IMR-90 (cell line): ENCODE measurements around the gene CNPY1. TPM values are rescaled to one million over a fixed set of nuclear protein-coding genes. Genes with fewer than 3 reads are reported as not detected.

Experiments used
- ATAC-seq: fragments of 200-7000 bp; cut with Tn5 transposase; 2 replicates; pipeline ENCODE4 v1.9.1; 2020; ENCODE audit warnings: low read depth, mild to moderate bottlenecking, moderate library complexity
- BruUV-seq: library from RNA; stranded (reverse); fragments of 400-500 nt; replicated peaks from 2 replicates; lab custom pipeline; 2021; lab: Mats Ljungman, UMichigan
- CTCF ChIA-PET: fragments of 300-600 bp; formaldehyde crosslinking; extraction: SDS; loops from one replicate; lab custom pipeline; 2021; ENCODE audit warnings: antibody characterized with exemption; lab: Yijun Ruan, JAX
- POLR2A ChIA-PET: fragments of 300-600 bp; sonication (Branson Sonifier 250); formaldehyde crosslinking; loops from one replicate; lab custom pipeline; 2022; ENCODE audit warnings: antibody characterized with exemption; ENCODE audit not compliant: unreplicated experiment; lab: Charles Lee
- DNase-seq: peaks from one replicate; pipeline ENCODE4 v3.0.0; 2013
- H2AFZ ChIP-seq: replicated peaks from 2 replicates; pipeline ENCODE3; 2013; ENCODE audit warnings: low read length, mild to moderate bottlenecking; ENCODE audit not compliant: poor library complexity
- H2AK5ac ChIP-seq: 2 replicates; pipeline ENCODE4 v1.6.1; 2013; ENCODE audit warnings: low read depth, low read length, inconsistent platforms
- H2AK9ac ChIP-seq: replicated peaks from 2 replicates; pipeline ENCODE3; 2013; ENCODE audit warnings: mild to moderate bottlenecking, low read depth, low read length, moderate library complexity; ENCODE audit not compliant: poor library complexity
- H2BK120ac ChIP-seq: 2 replicates; pipeline ENCODE4 v1.6.1; 2013; ENCODE audit warnings: low read depth, low read length, inconsistent platforms
- H2BK15ac ChIP-seq: 3 replicates; pipeline ENCODE4 v1.6.1; 2013; ENCODE audit warnings: low read depth, low read length, inconsistent platforms
- H2BK20ac ChIP-seq: 2 replicates; pipeline ENCODE4 v1.6.1; 2013; ENCODE audit warnings: low read depth, mild to moderate bottlenecking, inconsistent platforms, low read length, moderate library complexity
- H2BK5ac ChIP-seq: 2 replicates; pipeline ENCODE4 v1.6.1; 2013; ENCODE audit warnings: mild to moderate bottlenecking, low read depth, low read length, inconsistent platforms; ENCODE audit not compliant: poor library complexity, severe bottlenecking
- H3K14ac ChIP-seq: replicated peaks from 2 replicates; pipeline ENCODE4 v1.6.1; 2013; ENCODE audit warnings: low read depth, low read length, inconsistent platforms
- H3K18ac ChIP-seq: 2 replicates; pipeline ENCODE4 v1.6.1; 2013; ENCODE audit warnings: low read depth, low read length, control low read depth
- H3K23ac ChIP-seq: 2 replicates; pipeline ENCODE4 v1.6.1; 2013; ENCODE audit warnings: low read depth, low read length, inconsistent platforms
- H3K27ac ChIP-seq: 2 replicates; pipeline ENCODE4 v1.5.1; 2013; ENCODE audit warnings: mild to moderate bottlenecking, control low read depth, low read length; ENCODE audit not compliant: insufficient read depth
- H3K27me3 ChIP-seq: 2 replicates; pipeline ENCODE4 v1.6.1; 2013; ENCODE audit warnings: low read length; ENCODE audit not compliant: control insufficient read depth, insufficient read depth
- H3K36me3 ChIP-seq: 2 replicates; pipeline ENCODE4 v1.6.1; 2013; ENCODE audit warnings: low read length, mixed read lengths; ENCODE audit not compliant: control insufficient read depth, insufficient read depth
- H3K4ac ChIP-seq: 2 replicates; pipeline ENCODE4 v1.6.1; 2013; ENCODE audit warnings: low read depth, low read length, inconsistent platforms
- H3K4me1 ChIP-seq: 2 replicates; pipeline ENCODE4 v1.6.1; 2013; ENCODE audit warnings: low read length, mixed read lengths; ENCODE audit not compliant: control insufficient read depth, insufficient read depth
- H3K4me2 ChIP-seq: 2 replicates; pipeline ENCODE4 v1.6.1; 2013; ENCODE audit warnings: low read depth, mild to moderate bottlenecking, control low read depth, low read length, moderate library complexity
- H3K4me3 ChIP-seq: 2 replicates; pipeline ENCODE4 v1.5.1; 2013; ENCODE audit warnings: low read depth, mild to moderate bottlenecking, control low read depth, low read length, moderate library complexity; ENCODE audit not compliant: insufficient read depth
- H3K56ac ChIP-seq: 2 replicates; pipeline ENCODE4 v1.6.1; 2013; ENCODE audit warnings: low read length, inconsistent platforms; ENCODE audit not compliant: insufficient read depth; ENCODE audit errors: extremely low read depth
- H3K79me1 ChIP-seq, 2 experiments: 2 replicates each; pipeline ENCODE4 v1.6.1; 2013; ENCODE audit warnings: low read length in 2 of 2, inconsistent platforms in 1 of 2, low read depth in 1 of 2
- H3K9ac ChIP-seq: 2 replicates; pipeline ENCODE4 v1.6.1; 2013; ENCODE audit warnings: low read depth, low read length, control low read depth
- H3K9me1 ChIP-seq: 2 replicates; pipeline ENCODE4 v1.6.1; 2013; ENCODE audit warnings: low read length, inconsistent platforms; ENCODE audit not compliant: insufficient read depth
- H3K9me3 ChIP-seq: 2 replicates; pipeline ENCODE4 v1.6.1; 2013; ENCODE audit warnings: low read length; ENCODE audit not compliant: control insufficient read depth, insufficient read depth
- H4K20me1 ChIP-seq: 2 replicates; pipeline ENCODE4 v1.6.1; 2013; ENCODE audit warnings: low read length, inconsistent platforms; ENCODE audit not compliant: insufficient read depth
- H4K5ac ChIP-seq: 2 replicates; pipeline ENCODE4 v1.6.1; 2013; ENCODE audit warnings: mild to moderate bottlenecking, low read depth, low read length, control low read depth
- H4K8ac ChIP-seq, 2 experiments: 2 replicates each; pipeline ENCODE4 v1.6.1; 2013; ENCODE audit warnings: low read depth in 2 of 2, low read length in 2 of 2, control low read depth in 1 of 2, inconsistent platforms in 1 of 2
- H4K91ac ChIP-seq: 2 replicates; pipeline ENCODE4 v1.6.1; 2013; ENCODE audit warnings: low read depth, low read length, inconsistent platforms; ENCODE audit not compliant: insufficient read depth
- BHLHE40 ChIP-seq: fragments of 150-350 bp; IDR thresholded peaks from 2 replicates; pipeline ENCODE4 v1.6.1; 2016; ENCODE audit warnings: mild to moderate bottlenecking, low read depth, low read length
- ELK1 ChIP-seq: fragments of 150-350 bp; IDR thresholded peaks from 2 replicates; pipeline ENCODE4 v1.6.1; 2016; ENCODE audit warnings: low read depth, mild to moderate bottlenecking, low read length, moderate library complexity, borderline replicate concordance
- MAFK ChIP-seq: IDR thresholded peaks from 2 replicates; pipeline ENCODE4 v1.6.1; 2012; ENCODE audit warnings: low read depth, low read length, improper control_type of control experiment
- MAZ ChIP-seq: IDR thresholded peaks from 2 replicates; pipeline ENCODE4 v1.6.1; 2012; ENCODE audit warnings: low read depth, mild to moderate bottlenecking, low read length, improper control_type of control experiment, moderate library complexity, borderline replicate concordance
- MXI1 ChIP-seq: IDR thresholded peaks from 2 replicates; pipeline ENCODE4 v1.6.1; 2012; ENCODE audit warnings: low read depth, mild to moderate bottlenecking, low read length, moderate library complexity, borderline replicate concordance
- NFE2L2 ChIP-seq: fragments of 150-350 bp; IDR thresholded peaks from 2 replicates; pipeline ENCODE4 v1.6.1; 2016; ENCODE audit warnings: low read depth, mild to moderate bottlenecking, low read length
- WGBS, 2 experiments: methylation state at CpG; one replicate each; pipeline versions ENCODE4 v1.1.5 to v1.1.7; 2013; ENCODE audit warnings: missing lambda C conversion rate in 2 of 2; ENCODE audit not compliant: insufficient read length in 1 of 2; ENCODE audit errors: extremely low coverage in 2 of 2; 5-methylcytosine and 5-hydroxymethylcytosine counted together
- dilution Hi-C: fragments of 300-500 bp; cut with HindIII; formaldehyde crosslinking; loops from one replicate; pipeline ENCODE4 v1.14.3; 2018; ENCODE audit warnings: low sequenced_read_pairs; ENCODE audit not compliant: unreplicated experiment
- in situ Hi-C: fragments of 300-500 bp; cut with MboI; formaldehyde crosslinking; loops from 3 replicates; pipeline ENCODE4 v1.14.3; 2019; ENCODE audit warnings: low sequenced_read_pairs, inconsistent platforms, mixed read lengths
- intact Hi-C: fragments of 100-400 bp; cut with micrococcal nuclease; formaldehyde crosslinking; loops from 2 replicates; pipeline ENCODE4 v1.10.0; 2022
- polyA plus RNA-seq, 3 experiments: library from polyadenylated mRNA; depleted of rRNA; stranded (reverse); fragments of >200 nt; gene quantifications; 2 replicates each; pipeline ENCODE4 v1.2.3, GENCODE V29; 2012; ENCODE audit warnings: low replicate concordance in 1 of 3
- total RNA-seq: library from RNA; depleted of rRNA; stranded (reverse); fragments of >200 nt; gene quantifications from 2 replicates; pipeline ENCODE4 v1.2.3, GENCODE V29; 2012

Gene CNPY1
- total and polyA plus RNA-seq, 2 of the 4 experiments (the other 2 are of a cell fraction), result not detected

GRCh38 chr7:155454183-155455112 lies 91.9 kb downstream of the CNPY1 start:
- no peak overlapping the region for H4K8ac ChIP-seq
- intact Hi-C loops (loop anchor here (10.0 kb wide), 2 partner anchors 80 to 160 kb away; partner anchors contain the start of gene INSIG1), in situ Hi-C loops (no loop called here), dilution Hi-C loops (no loop called here)
- H3K79me1 ChIP-seq, result no peaks in the 10 kb centered on the region
- no peak overlapping the region for H4K91ac ChIP-seq
- no peaks in the 10 kb centered on the region for H3K36me3 ChIP-seq
- no peak for ATAC-seq
- no TSS peak for BruUV-seq
- no peaks in the 10 kb centered on the region for H4K20me1 ChIP-seq
- H2AK9ac ChIP-seq, result no peak overlapping the region
- DNase-seq, result no peak
- no peak overlapping the region for H3K9ac ChIP-seq
- H3K23ac ChIP-seq, result no peak overlapping the region
- H3K14ac ChIP-seq, result no peak overlapping the region
- ChIA-PET POLR2A (no interaction called here), CTCF (no interaction called here)
- no peak overlapping the region for H3K18ac ChIP-seq
- peaks cover 7% of the 10 kb centered on the region; the same call in 1 of the 2 replicates for H3K9me3 ChIP-seq
- H4K5ac ChIP-seq, result no peak overlapping the region
- no peaks in the 10 kb centered on the region; the same call in 1 of the 2 replicates for H3K9me1 ChIP-seq
- H2BK15ac ChIP-seq, result no peak overlapping the region
- no peak overlapping the region for H2AK5ac ChIP-seq
- H2BK120ac ChIP-seq, result no peak overlapping the region
- H3K4me1 ChIP-seq, result no peaks in the 10 kb centered on the region
- TF ChIP-seq MAFK, result no peak
- TF ChIP-seq MAZ, result no peak
- no peak for TF ChIP-seq MXI1
- TF ChIP-seq NFE2L2, result no peak
- no peak for TF ChIP-seq ELK1
- TF ChIP-seq BHLHE40, result no peak
- no peak overlapping the region for H2BK20ac ChIP-seq
- H3K4ac ChIP-seq, result no peak overlapping the region
- H2AFZ ChIP-seq, result peak overlapping the region; percentile 5
- H3K27ac ChIP-seq, result no peak overlapping the region
- H3K27me3 ChIP-seq, result peaks cover 89% of the 10 kb centered on the region
- WGBS, 2 experiments, result 3% methylated on average over 47 of the region's 82 CpGs; no CpG with 5 or more reads in 1 of the 2 experiments
- H3K4me3 ChIP-seq, result no peak overlapping the region
- no peak overlapping the region for H2BK5ac ChIP-seq
- H3K56ac ChIP-seq, result no peak overlapping the region
- no peak overlapping the region for H3K4me2 ChIP-seq
